ENCODE measurements around the gene PPARGC1A.

Gene PPARGC1A

DNA sequence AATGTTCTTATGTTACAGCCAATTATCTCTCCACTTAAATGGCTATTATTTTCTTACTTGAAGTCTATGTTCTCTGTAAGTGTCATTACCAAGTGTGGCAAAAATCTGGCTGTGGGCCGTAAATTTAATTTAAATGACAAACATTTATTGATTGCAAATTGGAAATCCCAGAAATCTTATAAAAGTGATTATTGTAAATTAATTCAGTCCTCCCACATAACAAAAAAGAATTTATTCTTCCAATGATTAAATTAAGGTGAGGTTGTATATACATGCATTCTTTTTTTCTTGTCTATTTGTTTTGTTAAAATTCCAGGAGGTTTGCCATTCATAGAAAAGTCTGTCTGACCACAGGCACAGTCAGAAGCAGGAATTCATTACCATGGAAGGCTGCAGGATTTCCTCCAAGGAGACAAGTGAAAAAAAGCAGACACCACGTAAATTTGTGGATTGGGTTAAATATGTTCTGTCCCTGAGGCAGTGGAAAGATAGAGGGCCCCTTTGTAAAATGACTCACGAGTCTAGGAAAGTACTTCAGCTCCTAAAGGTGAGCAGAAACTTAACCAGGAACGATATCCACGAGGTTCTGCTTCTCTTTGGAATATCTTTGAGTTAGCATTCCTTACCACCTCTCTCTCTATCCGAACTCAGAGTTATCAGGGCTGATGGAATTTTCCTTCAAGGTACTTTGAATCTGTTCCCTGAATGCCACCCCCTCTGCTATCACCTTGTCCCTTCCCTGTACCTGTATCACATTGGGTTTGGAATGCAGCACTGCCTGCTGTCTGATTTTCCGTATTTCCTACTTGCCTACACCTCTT, 10.7 kb downstream of the PPARGC1A start:
- no peak for DNase-seq

DNA sequence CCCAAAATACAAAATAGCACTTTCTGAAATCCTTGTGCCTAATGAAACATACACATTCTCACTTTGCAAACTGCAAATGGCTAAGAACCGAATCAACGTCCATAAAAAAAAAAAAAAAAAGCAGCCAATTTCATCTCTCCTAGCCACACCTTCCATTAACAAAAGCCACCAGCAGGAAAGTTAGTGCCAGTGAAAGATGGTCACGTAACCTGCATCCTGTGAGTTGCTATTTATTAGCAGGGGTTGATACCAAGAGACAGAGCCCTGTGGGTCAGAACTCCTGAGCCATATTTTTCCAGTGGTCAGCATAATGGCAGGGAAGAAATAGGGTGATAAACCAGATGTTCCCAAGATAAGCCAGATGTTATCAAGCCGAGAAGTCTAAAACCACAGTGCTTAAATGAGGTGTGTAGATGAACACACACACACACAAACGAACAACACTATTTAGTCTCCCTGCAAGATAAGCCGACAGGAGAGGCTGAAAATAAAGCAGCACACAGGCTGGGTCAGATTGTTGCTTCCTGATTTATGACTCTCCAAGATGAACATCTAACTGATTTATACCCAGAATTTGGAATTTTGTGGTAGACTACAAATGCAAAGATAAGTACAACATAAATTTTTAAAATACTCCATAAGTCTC, 11.5 kb downstream of the PPARGC1A start:
- DNase-seq = no peak

DNA sequence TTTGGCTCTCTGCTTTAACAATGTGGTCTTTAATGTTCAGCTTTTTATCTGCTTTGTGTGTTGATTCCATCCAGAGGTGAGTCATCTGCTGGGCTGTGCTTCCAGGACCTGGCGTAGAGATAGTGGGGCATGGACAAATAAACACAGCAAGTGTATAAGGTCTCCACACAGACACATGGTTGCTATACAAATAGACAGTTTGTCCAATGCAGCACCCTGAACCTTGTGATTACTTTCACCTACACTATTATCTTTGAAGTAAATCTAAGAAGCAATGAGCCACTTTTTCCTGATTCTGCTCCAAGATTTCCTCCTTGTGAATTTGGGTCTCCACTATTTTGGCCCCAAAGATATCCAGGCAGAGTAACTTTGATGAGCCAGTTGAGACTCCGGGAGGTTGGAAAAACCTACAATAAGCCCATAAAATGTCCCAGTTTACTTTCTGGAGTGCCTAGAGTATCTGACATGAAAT, 12.1 kb downstream of the PPARGC1A start:
- no peak for DNase-seq

DNA sequence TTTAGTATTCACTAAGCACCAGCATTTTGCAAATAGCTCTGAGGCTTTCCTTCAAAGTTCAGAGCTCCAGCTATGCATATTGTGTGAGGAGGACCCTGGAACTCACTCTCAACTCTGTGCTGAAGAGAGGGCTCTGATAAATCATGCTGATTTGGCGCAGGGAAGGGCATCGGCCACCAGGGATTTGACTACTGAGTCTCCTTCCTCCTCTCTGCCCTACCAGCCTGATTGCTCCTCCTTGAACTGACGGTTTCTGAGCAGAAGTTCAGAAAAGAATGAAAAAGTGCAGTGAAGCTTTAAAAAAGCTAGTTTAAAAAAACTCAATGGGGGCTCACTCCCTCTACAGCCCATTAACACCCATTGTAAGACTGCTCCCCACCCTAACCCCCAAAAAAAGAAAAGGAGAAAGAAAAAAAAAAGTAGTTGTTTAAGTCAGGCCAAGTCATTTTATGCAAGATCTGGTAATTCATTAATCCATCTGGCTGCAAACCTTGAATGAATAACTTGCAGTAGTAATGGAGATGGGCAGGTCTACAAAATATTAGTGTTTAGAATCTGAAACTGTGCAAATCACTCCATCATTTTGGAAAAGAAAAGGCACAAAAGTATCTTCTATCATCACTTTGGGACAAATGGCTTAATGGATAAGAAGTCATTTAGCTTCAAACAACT, 13.3 kb downstream of the PPARGC1A start:
- DNase-seq = no peak

DNA sequence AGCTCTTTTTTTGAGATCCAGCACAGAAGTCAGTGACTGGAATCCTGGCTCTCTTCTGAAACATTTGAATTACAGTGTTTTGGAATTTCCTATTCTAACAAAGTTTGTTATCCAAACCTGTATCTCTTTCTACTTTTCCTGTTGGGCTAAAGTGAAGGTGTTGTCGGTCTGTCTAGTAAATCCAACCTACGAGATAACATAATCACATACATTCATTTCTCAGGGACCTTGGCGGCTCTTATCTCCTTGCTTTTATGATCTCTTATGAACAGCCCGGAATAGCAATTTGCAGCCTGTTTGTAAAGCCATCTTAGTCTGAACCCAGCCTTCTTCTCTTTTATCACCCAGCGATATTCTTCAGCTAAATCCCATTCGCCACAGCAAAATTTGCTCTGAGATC, 14.5 kb downstream of the PPARGC1A start:
- DNase-seq = no peak

DNA sequence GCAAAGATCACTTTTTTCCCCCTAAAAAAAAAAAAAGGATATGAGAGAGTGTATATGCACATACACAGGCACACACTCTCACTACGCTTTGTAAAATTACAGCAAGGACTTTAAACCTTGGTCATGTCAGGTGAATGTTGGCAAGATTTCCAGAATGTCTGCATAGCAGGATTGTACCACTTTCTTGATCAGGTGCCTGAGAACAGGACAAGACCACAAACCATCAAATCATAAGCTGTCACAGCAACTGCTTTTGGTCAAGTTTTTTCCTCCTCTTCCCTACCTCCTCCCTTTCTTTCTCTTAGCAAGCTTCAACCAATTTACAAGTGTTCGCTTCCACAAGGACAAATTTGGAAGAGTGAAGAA, 15.3 kb downstream of the PPARGC1A start:
- no peak for DNase-seq

DNA sequence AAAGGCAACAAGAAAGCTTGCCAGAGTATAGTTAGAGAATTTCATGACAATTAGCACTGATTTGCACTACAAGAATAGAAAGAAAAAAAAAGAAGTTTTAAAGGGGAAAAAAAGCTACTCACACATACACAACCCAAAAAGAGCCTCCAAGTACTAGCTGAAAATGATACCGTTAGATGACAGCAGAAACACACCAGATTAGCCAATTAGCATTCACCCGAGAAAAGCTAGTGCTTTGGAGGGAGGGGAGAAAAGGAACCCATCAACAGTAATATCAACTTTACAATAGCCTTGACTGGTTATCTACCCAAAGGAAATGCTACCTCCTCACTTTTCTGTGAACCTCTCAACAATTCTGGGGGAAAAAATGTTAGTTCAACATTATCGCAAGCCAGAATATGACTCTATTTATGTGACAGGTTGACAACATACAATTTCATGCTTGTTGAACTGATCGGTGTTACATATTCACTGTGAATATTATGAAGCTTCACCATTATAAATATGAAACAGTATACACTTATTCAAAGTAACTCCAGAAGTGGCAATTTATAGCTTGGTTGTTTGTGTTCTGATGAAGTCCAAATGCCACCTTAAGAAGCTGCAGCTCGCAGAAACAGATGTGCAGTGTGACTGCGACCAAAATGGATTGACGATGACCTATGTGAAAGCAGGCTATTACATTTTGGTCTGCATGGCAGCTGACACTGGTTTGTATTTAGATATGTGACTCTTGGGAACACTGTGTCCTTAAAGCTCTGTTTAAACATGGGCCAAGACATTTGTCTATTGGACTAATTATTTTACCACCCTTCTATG, 15.9 kb downstream of the PPARGC1A start:
- no peak for DNase-seq

DNA sequence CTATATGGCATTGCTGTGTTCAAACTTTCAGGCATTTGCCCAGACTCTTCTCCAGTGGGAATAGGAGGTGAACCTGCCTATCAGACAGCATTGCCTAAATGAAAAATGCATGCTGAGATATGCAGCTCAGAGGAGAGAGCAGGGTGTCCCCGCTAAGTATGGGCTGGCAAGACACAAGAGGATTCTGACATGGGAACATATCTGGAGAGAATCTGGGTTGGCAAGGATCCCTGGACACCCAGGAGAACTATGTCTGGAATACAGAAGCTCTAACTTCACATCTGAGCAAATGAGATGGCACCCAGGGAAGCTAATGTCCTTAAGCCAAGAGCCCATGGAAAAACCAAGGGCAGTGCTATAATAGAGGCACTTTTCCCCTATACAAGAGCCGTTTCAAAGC, 18.4 kb downstream of the PPARGC1A start:
- DNase-seq = no peak

DNA sequence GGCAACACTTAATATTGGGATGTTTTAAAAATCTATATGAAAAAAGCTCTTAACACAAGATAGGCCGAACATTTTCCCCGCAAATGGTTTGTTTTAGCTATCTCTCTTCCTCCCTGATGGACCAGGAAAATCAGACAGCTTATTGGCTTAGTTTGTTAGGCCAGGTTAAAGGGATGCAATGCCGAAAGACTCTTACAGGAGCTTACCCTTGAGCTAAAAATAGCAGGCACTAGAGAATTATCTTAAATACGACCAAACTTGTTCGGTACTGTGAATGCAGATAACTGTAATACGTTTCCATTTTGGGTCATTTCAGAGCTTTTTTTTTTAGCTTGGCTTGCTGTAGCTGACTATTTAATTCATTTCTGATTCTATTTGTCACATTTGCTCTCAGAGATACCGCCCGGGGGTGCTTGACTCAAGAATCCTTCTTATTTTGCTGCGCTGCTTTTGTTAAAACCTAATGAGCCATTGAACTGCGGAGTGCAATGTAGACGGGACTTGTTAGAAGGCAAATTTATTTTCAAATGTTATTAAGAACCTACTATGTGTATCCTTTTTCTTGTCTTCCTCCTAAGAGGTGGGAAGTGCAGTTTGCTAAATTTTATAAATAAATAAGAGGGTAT, 23.3 kb downstream of the PPARGC1A start:
- no peak for DNase-seq

DNA sequence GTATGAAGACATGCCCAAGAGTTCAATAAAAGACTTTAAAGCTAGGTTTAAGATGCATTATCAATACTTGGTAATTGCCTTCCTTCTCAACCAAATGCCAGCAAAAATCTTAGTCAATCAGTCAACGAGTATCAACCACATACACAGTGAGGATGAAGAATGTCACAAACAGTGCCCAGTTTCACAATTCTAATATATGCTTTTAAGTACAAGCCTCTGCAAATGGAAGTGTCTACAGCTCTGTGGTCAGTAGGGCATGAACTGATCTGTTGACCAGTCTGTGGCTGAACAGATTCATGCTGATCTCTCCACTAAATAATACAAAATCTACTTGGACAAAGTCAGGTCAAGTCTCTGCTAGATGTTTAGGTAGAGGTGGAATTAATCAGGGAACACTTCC, 27.9 kb downstream of the PPARGC1A start:
- DNase-seq = no peak

DNA sequence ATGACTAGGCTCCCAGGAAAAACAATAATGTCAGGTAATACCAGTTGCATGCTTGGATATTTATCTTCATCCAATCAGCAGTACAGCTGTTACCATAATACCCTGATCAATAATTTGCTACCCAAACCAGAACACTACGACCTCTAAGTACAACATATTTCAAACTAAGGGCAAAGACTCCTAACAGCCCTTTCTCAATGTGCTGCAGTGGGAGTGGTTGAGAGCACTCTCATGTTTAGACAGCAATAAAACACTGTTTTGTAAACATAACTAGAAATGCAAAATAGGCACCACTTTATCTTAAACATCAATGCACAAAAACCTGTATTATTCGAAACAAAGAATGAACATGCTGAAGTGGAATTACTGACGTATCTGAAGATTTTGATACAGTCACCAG, 28.9 kb downstream of the PPARGC1A start:
- no peak for DNase-seq

DNA sequence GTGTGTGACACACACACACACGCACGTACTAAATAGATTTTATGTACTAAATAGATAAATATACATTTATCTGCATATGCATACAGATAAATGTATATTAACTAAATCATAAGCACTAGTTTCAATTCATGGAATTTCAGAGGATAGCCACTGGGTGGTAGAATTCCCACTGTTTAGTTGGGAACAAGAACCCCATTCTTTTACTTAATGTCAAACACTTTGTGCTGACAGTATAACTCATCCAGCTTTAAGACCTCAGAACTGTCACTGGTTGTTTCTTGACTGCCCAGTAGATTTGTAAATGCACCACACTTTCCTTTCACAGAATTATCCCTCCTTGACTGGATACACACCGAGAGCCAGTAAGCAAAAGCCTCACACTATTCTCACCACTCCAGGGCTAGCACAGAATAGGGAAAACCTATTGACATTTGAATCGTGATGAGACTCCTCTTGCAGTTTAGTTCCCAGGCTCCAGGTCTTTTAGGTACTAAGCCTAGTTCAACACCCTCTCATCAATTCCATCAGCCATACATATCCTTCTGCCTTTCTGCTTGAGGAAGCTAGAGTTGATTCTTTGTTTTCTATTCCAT, 32.4 kb downstream of the PPARGC1A start:
- DNase-seq = no peak

DNA sequence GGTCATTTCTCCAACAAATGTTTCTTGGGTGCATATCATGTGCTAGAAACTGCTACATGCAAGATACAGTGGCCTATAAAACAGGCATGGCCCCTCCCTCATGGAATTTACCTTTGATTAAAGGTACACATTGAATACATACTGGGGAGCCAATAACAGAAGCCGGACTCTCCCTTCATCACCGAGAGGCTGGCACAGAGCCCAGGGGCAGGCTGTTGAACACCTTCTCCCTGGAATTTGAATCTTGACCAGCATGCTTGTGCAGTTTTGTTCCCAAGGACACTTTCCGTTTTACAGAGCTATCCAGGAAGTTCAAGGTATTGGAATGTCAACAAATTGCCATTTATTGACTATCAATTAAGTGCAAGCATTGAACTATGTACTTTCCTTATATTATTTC, 33.2 kb downstream of the PPARGC1A start:
- DNase-seq = no peak

DNA sequence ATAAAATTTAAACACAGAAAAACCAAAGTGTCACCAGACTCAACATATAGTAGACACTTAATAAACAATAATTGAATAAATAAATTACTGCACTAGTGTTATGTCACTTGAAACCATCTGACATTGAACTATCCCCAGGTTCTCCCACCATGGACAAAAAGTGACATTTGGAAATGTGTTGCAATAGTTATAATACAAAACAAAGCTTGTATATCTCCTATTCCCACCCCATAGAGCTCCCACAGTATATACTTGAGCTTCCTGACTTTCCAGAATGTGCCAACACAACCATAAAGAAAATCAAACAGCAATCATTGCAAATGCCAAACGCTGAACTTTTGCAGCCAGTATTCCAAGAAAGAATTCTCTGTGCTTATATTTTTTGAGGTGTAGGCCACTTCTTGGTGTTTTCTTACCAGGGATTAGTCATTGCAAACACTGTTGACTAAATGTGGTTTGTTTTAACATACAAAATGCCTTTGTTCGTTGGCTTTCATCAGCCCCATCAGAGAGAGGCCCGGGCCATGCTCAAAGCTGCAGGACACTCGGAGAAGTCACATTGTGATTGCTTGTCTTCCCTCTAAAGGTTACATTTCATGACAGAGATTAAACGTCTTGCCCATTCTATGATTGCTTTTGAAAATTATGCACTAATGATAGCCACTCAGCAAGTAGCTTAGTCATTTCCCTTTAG, 33.8 kb downstream of the PPARGC1A start:
- no peak for DNase-seq

DNA sequence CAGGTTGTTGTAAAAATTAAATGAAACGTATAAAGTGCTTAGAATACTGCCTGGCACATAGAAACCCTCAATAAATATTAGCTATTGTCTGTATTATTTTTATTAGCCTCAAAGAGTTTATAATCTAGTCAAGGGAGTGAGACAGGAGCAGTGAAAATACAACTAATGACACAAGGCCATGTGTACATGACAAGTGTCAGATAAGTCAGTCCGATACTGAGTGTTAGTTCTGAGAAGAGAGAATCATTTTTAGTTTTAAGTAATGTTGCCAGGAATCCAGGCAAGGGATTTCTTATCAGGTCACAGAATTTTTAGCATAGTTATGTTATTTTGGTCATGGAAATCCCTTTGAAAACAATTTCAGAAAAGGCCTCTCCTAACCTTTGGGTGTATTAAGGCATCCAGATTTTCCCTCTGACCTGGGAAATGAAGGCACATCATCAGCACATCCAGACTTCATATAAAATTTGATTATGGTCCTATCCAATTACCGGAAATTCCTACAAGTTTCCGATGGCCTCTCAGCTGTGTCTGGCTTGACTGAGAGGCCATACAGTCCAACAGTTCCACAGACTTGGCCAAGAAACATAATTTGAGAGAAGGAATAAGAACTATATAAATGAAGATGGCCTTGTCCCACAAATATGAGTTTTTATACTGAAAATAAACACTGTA, 35.7 kb downstream of the PPARGC1A start:
- DNase-seq = no peak

DNA sequence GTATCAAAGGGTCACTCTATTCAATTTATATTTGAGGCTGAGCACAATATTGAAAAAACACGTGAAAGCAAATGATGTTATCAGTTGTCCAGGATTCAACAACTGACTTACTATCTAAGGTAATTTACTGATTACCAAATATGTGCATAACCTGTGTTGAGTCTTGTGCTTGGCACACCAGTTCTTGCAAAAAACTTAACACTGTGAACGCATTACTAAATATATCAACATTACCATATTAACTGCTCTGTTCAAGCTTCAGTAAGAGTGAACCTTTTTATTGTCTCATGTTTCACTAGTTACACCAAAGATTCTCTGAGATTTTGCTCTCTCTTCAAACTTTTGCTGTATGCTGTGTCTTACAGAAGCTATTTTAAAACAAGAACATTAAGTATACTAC, 38.4 kb downstream of the PPARGC1A start:
- no peak for DNase-seq

DNA sequence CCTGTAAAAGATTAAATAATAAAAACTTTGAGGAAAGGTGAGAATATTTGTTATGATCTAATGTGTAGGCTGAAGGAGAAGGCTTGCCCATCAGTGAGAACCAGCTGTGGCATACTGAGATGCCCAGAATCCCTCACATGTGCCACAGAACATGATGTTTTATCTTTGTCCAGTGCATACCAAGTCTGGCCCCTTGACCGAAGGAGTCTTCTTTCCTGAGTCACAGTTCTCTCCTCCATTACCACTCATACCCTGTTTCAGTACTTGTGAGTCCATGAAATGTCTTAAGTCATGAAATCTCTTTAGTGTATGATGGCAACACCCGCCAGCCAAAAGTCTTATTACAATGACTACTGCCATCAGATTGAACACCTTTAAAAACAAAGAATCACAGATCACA, 42.7 kb downstream of the PPARGC1A start:
- no peak for DNase-seq

DNA sequence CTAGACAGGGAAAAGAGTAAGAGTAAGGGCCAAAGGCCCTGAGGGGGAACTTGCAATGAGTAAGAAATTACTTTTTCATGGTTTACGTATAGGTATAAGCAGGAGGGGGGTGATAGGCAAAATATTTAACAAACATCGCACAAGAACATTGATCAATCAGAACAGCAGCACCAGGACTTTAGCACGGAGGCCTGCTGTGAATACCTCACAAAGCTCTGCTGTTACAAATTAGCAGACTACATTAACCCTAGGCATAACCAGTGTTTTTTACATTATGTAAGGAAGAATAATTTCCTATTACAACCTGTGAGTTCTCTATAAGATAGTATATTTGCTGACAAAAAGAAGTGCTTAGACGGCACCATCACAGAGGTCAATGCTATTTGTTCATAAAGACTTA, 44.9 kb downstream of the PPARGC1A start:
- no peak for DNase-seq

DNA sequence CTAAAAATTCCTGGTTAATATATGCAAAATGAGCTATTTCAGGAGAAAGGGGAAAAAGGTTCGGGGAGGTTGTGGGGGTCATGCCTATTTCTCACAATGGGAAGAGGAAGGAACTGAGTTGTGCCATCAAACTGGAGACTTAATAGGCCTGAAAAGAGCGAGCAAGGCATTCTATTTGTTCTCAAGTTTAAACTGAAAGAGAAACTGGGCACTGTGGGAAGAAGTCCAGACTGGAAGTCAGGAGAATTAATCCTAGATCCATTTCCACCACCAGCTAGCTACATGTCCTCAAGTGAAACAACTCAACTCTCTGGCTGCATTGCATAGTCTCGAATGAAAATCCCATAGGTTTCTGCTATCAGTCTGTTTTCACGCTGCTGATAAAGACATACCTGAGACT, 50.6 kb downstream of the PPARGC1A start:
- DNase-seq = no peak

DNA sequence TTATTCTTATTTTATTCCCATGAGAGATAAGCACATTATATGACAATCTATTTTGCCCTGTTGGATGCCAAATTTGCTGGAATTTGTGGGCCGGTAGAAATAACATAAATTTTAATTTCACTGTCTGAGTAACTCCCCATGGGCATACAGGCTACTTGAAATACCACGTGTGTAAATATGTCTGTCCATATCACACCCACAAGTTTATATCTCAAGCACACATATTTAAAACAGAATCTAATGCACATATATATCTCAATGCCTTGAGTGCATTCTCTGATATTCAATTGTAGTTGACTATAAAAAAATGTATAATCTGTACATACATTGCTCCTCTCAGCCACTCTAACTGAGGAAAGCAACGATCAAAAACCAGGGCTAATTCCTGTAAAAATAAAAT, 51.2 kb downstream of the PPARGC1A start:
- DNase-seq = no peak

DNA sequence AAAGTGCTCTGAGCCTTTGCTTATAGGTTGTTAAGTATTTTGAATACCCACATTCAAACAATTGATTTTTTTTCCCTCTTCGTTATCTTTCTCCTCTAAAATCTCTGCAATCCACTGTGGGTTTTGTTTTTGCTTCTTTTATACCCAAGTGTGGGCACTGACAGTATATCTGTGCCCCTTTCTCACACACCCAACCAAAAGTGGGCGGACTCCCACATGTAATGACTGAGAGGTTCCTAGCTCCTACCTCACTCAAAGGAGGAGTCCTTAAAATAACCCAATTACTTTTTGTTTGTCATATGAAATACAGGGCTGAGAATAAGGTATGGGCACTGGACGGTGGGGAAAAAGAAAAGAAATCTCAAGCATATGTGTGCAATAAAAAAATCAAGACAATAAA, 51.7 kb downstream of the PPARGC1A start:
- DNase-seq = no peak

Measured in DMS 273 treated with DMSO at 0.1 percent for 48 hours (cell line).